GM19193 (cell line): ENCODE results near the gene SEC22C.

ENCODE experiments used
- POLR2A ChIP-seq: IDR thresholded peaks from 4 replicates; pipeline ENCODE4 v1.6.1; 2011; ENCODE audit not compliant: insufficient read depth, insufficient read length; ENCODE audit errors: extremely low read depth

SEC22C gene

GRCh38 chr3:42547401-42547945 is 34.3 kb downstream of the SEC22C start:
- no peak for TF ChIP-seq POLR2A

GRCh38 chr3:42546691-42547213 is 35.0 kb downstream of the SEC22C start:
- TF ChIP-seq POLR2A = no peak

GRCh38 chr3:42545284-42545900 is 36.4 kb downstream of the SEC22C start:
- TF ChIP-seq POLR2A = no peak

- TF ChIP-seq POLR2A = no peak
Observed at GRCh38 chr3:42544492-42545283, 37.1 kb downstream of the SEC22C start.

- TF ChIP-seq POLR2A = no peak
Observed at GRCh38 chr3:42541079-42541478, 40.7 kb downstream of the SEC22C start.

GRCh38 chr3:42539871-42540714 is 41.7 kb downstream of the SEC22C start:
- no peak for TF ChIP-seq POLR2A

GRCh38 chr3:42537350-42537749 is 44.4 kb downstream of the SEC22C start:
- no peak for TF ChIP-seq POLR2A

DNA sequence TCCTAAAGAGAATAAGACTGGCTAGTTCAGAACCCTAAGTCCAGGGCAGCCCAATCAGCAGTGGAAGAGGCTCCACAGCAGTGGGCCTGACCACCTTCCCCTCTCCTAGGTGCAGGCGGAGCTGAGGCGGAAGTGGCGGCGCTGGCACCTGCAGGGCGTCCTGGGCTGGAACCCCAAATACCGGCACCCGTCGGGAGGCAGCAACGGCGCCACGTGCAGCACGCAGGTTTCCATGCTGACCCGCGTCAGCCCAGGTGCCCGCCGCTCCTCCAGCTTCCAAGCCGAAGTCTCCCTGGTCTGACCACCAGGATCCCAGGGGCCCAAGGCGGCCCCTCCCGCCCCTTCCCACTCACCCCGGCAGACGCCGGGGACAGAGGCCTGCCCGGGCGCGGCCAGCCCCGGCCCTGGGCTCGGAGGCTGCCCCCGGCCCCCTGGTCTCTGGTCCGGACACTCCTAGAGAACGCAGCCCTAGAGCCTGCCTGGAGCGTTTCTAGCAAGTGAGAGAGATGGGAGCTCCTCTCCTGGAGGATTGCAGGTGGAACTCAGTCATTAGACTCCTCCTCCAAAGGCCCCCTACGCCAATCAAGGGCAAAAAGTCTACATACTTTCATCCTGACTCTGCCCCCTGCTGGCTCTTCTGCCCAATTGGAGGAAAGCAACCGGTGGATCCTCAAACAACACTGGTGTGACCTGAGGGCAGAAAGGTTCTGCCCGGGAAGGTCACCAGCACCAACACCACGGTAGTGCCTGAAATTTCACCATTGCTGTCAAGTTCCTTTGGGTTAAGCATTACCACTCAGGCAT is 45.6 kb downstream of the SEC22C start:
- TF ChIP-seq POLR2A = no peak

GRCh38 chr3:42533161-42533897 is 48.4 kb downstream of the SEC22C start:
- no peak for TF ChIP-seq POLR2A

DNA sequence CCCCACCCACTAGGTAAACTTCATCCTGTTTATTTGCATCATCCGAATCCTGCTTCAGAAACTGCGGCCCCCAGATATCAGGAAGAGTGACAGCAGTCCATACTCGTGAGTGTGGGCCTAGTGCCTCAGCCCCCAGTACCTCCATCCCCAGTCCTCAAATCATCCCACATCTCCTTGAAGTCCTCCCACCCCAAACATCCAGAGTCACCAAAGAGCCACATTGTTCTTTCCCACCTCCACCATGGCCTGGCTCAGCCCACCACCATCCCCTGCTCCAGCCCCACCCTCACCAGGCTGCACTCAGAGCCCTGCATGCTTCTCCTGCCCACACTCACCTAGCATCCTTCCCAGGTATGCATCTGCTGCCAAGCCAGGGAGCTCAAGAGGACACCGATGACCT is 49.5 kb downstream of the SEC22C start:
- TF ChIP-seq POLR2A = no peak

DNA sequence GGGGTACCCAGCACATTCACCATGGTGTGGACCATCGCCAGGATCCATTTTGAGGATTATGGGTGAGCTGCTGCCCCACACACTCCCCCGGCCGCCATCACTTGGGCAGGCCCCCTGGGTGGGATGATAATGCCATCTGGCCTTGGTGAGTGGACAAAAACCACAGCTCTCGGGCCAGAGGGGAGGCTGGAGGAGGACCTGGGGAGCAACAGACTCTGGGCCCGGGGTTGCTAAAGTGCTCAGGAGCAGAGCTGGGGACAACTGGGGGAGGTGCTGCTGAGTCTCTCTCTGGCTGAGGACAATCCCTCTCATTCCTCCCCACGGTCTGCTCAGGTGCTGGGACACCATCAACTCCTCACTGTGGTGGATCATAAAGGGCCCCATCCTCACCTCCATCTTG is 50.3 kb downstream of the SEC22C start:
- no peak for TF ChIP-seq POLR2A

- TF ChIP-seq POLR2A = no peak
Observed at GRCh38 chr3:42530073-42530472, 51.7 kb downstream of the SEC22C start.

DNA sequence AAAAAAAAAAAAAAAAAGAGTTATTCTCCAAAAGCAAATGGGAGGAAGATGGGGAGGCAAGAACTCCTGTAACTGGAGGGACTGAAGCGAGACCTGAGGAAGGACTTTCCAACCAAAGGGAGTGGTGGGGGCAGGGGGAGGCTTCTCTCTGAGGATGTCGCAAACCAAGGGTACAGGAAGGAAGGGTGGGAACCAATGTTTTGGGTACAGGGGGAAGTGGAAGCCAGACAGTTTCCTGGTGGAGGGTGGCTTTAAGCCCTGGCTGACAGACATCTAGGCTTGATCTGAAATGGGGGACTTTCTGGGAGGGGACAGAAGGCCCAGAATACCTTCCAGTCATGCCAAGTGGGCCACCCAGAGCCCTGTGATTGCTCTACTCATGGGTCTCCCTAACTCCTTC is 52.3 kb downstream of the SEC22C start:
- no peak for TF ChIP-seq POLR2A
